ENCODE results near the gene ACOT13.

DNA sequence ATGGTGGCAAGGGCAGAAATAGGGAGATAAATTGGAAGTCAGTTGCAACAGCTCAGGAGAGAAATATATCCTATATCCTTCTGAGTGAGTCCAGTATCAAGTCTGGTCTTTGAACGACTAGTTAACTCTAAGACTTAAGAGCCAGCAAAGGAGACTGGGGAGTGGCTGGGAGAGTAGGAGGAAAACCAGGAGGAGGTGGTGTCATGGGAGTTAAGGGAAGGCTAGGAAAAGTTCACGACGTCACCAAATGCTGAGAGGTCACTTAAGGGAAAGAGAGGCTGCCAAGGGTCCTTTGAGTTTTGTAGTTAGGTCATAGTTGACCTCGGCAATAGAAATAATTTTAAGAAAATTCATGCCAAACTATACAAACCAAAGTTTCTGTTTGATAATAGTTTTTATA lies 25.1 kb downstream of the ACOT13 start:
- TF ChIP-seq POLR2A (IDR thresholded peaks at IDR 0.05; ENCODE audit: control extremely low read depth in 1 of 2, low read depth in 2 of 2, low read length in 2 of 2), result no peak
- TF ChIP-seq CTCF (IDR thresholded peaks at IDR 0.05; ENCODE audit: control extremely low read depth in 1 of 3, insufficient read depth in 1 of 3, low read depth in 1 of 3, low read length in 3 of 3), result no peak
- TF ChIP-seq ZNF274 (IDR thresholded peaks at IDR 0.05; ENCODE audit: borderline replicate concordance, extremely low read depth, low read length), result no peak
- TF ChIP-seq CBX5 (IDR thresholded peaks at IDR 0.05; ENCODE audit: low read depth, low read length), result no peak
- TF ChIP-seq RNF2 (IDR thresholded peaks at IDR 0.05; ENCODE audit: borderline replicate concordance, low read depth, low read length, missing control alignments, poor library complexity, severe bottlenecking), result no peak
- TF ChIP-seq USF2 (IDR thresholded peaks at IDR 0.05; ENCODE audit: low read length), result no peak
- TF ChIP-seq MAFK (IDR thresholded peaks at IDR 0.05; ENCODE audit: low read depth, low read length), result no peak
- no peak for TF ChIP-seq EGR1 (IDR thresholded peaks at IDR 0.05; ENCODE audit: borderline replicate concordance, low read depth, low read length)
